Smooth muscle cell (in vitro differentiated cells): ENCODE results near the gene TRIM28. TPM values are rescaled to one million over a fixed set of nuclear protein-coding genes. Genes with fewer than 3 reads are reported as not detected.

Experiments used
- DNase-seq: peaks from one replicate; lab custom pipeline; 2025; ENCODE audit not compliant: unreplicated experiment; lab: John Stamatoyannopoulos, UW
- H2AFZ ChIP-seq: fragments of 200-600 bp; sonication (generic); 2 replicates; pipeline ENCODE4 v1.6.0; 2016; ENCODE audit warnings: antibody characterized with exemption, low read depth, mild to moderate bottlenecking
- H3F3A ChIP-seq: fragments of 200-600 bp; sonication (generic); 2 replicates; pipeline ENCODE4 v1.6.0; 2017; ENCODE audit warnings: antibody characterized with exemption, low read depth
- H3K27ac ChIP-seq: fragments of 200-600 bp; sonication (generic); 2 replicates; pipeline ENCODE4 v1.5.1; 2016; ENCODE audit warnings: low read depth, mild to moderate bottlenecking
- H3K27me3 ChIP-seq: fragments of 200-600 bp; sonication (generic); 2 replicates; pipeline ENCODE4 v1.6.1; 2016; ENCODE audit warnings: low read depth, mild to moderate bottlenecking
- H3K36me3 ChIP-seq: fragments of 200-600 bp; sonication (generic); 2 replicates; pipeline ENCODE4 v1.5.1; 2016; ENCODE audit warnings: low read depth
- H3K4me1 ChIP-seq: fragments of 200-600 bp; sonication (generic); 2 replicates; pipeline ENCODE4 v1.5.1; 2016; ENCODE audit warnings: low read depth
- H3K4me2 ChIP-seq: fragments of 200-600 bp; sonication (generic); 2 replicates; pipeline ENCODE4 v1.6.0; 2016; ENCODE audit warnings: mild to moderate bottlenecking
- H3K4me3 ChIP-seq: fragments of 200-600 bp; sonication (generic); 2 replicates; pipeline ENCODE4 v1.5.1; 2016; ENCODE audit warnings: mild to moderate bottlenecking
- H3K79me2 ChIP-seq: fragments of 200-600 bp; sonication (generic); 2 replicates; pipeline ENCODE4 v1.6.0; 2016; ENCODE audit warnings: low read depth, mild to moderate bottlenecking
- H3K9ac ChIP-seq: fragments of 200-600 bp; sonication (generic); 2 replicates; pipeline ENCODE4 v1.6.0; 2016; ENCODE audit warnings: low read depth
- H3K9me3 ChIP-seq: fragments of 200-600 bp; sonication (generic); replicated peaks from 2 replicates; pipeline ENCODE4 v1.5.1; 2016; ENCODE audit warnings: low read depth
- H4K20me1 ChIP-seq: fragments of 200-600 bp; sonication (generic); 2 replicates; pipeline ENCODE4 v1.6.0; 2016; ENCODE audit warnings: low read depth
- WGBS: methylation state at CpG from one replicate; pipeline ENCODE4 v1.1.7; 2016; ENCODE audit warnings: low lambda C conversion rate; 5-methylcytosine and 5-hydroxymethylcytosine counted together
- polyA plus RNA-seq: library from polyadenylated mRNA; unstranded; fragments of >200 nt; fragmentation: Nextera tagmentation; extraction: Ambion mirVana; gene quantifications from 2 replicates; pipeline ENCODE4 v1.2.1, GENCODE V29; 2016
- total RNA-seq: library from RNA; depleted of rRNA; stranded (reverse); fragments of >200 nt; gene quantifications from 2 replicates; pipeline ENCODE4 v1.2.3, GENCODE V29; 2014
- TF ChIP-seq, protein P1 (sequence below): fragments of 200-600 bp; sonication (generic); IDR thresholded peaks from 2 replicates; pipeline ENCODE4 v1.5.1; 2017; ENCODE audit warnings: borderline replicate concordance, mild to moderate bottlenecking, antibody characterized with exemption; ENCODE audit not compliant: insufficient read depth, poor library complexity, severe bottlenecking

The TRIM28 gene
- total and polyA plus RNA-seq, 2 experiments from 2014 or later, result 148 to 178 TPM

DNA sequence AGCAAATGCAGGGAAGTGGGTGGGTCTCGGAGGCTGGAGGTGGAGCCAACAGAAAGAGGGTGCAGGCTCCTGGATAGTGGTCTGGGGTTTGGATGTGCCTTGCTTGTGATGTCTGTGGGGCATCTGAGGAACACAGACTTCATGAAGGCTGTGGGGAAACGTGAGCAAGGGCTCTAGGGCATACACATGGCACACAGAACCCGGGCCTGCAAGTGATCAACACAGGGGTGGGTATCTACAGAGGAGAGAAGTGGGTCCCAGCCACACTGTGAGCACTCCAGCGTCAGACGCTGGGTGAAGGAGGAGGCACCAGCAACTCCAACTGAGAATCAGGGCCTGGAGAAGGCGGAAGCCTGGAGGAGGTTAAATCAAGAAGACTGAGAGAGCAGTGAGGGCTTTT is 20.0 kb downstream of the TRIM28 start:
- Histone ChIP-seq H3K4me1 (peaks cover 6% of the 10 kb centered on the region), H3K36me3 (no peaks in the 10 kb centered on the region), H3K9me3 (no peaks in the 10 kb centered on the region), H4K20me1 (peaks cover 6% of the 10 kb centered on the region), H2AFZ (no peak overlapping the region), H3K4me2 (no peak overlapping the region), H3K27ac (no peak overlapping the region), H3K79me2 (no peaks in the 10 kb centered on the region), H3K9ac (no peak overlapping the region), H3K4me3 (no peak overlapping the region), H3F3A (peaks cover 10% of the 10 kb centered on the region), H3K27me3 (no peaks in the 10 kb centered on the region)
- TF ChIP-seq, protein P1, sequence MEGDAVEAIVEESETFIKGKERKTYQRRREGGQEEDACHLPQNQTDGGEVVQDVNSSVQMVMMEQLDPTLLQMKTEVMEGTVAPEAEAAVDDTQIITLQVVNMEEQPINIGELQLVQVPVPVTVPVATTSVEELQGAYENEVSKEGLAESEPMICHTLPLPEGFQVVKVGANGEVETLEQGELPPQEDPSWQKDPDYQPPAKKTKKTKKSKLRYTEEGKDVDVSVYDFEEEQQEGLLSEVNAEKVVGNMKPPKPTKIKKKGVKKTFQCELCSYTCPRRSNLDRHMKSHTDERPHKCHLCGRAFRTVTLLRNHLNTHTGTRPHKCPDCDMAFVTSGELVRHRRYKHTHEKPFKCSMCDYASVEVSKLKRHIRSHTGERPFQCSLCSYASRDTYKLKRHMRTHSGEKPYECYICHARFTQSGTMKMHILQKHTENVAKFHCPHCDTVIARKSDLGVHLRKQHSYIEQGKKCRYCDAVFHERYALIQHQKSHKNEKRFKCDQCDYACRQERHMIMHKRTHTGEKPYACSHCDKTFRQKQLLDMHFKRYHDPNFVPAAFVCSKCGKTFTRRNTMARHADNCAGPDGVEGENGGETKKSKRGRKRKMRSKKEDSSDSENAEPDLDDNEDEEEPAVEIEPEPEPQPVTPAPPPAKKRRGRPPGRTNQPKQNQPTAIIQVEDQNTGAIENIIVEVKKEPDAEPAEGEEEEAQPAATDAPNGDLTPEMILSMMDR, result no peak
- no peak for DNase-seq
- WGBS, result 88% methylated on average over 6 of the region's 6 CpGs

DNA sequence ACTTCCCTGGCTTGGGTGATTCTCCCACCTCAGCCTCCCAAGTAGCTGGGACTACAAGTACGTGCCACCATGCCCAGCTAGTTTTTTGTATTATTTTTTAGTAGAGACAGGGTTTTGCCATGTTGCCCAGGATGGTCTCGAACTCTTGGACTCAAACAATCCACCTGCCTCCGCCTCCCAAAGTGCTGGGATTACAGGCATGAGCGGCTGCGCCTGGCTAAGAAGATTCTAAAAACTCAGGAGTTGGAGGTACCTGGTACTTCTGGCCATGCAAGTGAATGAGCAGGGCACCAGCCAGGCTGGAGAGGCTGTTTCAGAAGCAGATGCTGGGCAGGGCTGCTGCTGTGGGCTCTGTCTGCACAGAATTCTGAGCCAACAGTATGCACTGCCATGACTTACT is 23.1 kb downstream of the TRIM28 start:
- no peaks in the 10 kb centered on the region for H3K36me3 ChIP-seq
- no peak overlapping the region for H3K9ac ChIP-seq
- peaks cover 1% of the 10 kb centered on the region for H3K79me2 ChIP-seq
- H3F3A ChIP-seq, result peaks cover 10% of the 10 kb centered on the region
- H3K9me3 ChIP-seq, result no peaks in the 10 kb centered on the region
- DNase-seq, result no peak
- 96% methylated on average over 5 of the region's 5 CpGs for WGBS
- TF ChIP-seq, protein P1, result no peak
- H3K27ac ChIP-seq, result no peak overlapping the region
- H3K4me3 ChIP-seq, result no peak overlapping the region
- H3K4me1 ChIP-seq, result no peaks in the 10 kb centered on the region
- no peak overlapping the region for H2AFZ ChIP-seq
- H3K27me3 ChIP-seq, result no peaks in the 10 kb centered on the region
- H3K4me2 ChIP-seq, result no peak overlapping the region
- peaks cover 6% of the 10 kb centered on the region for H4K20me1 ChIP-seq

DNA sequence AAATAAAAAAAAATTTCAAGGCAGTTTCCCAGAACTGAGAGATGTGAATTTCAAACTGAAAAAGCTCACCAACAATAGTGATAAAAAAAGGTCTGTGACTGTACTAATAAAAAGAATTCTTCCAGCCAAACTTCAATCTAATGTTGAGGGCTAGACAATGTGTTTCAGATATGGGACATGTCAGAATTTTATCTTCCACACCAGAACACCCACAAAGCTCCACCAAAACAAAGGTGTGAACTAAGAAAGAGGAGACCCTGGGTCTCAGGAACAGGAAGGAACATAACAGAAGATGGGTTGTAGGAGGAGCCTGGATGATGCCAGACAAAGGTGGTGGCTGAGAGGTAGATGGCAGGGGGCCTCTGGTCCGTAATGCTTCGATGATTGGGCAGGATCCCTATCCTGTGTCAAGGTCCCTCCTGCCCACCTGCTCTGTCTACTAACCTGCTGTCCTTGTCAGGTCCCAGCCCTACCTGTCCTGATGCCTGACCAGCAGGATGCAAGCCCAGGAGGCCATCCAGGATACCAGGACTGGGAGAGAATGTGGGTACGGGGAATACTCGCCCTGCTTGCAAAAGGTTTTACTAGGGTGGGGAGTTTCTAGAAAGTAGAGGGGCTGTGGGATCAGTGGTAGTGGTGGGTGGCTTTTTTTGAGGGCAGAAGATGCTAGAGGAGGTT is 24.7 kb downstream of the TRIM28 start:
- Histone ChIP-seq H3K4me1 (peaks cover 4% of the 10 kb centered on the region), H4K20me1 (no peaks in the 10 kb centered on the region), H3K27me3 (no peaks in the 10 kb centered on the region), H3K79me2 (peaks cover 3% of the 10 kb centered on the region), H3K36me3 (no peaks in the 10 kb centered on the region), H3F3A (peaks cover 10% of the 10 kb centered on the region), H3K27ac (no peak overlapping the region), H3K9ac (no peak overlapping the region), H3K4me3 (no peak overlapping the region), H3K4me2 (no peak overlapping the region), H2AFZ (no peak overlapping the region), H3K9me3 (no peaks in the 10 kb centered on the region)
- no peak for DNase-seq
- 90% methylated on average over 4 of the region's 4 CpGs for WGBS
- TF ChIP-seq, protein P1, result no peak

DNA sequence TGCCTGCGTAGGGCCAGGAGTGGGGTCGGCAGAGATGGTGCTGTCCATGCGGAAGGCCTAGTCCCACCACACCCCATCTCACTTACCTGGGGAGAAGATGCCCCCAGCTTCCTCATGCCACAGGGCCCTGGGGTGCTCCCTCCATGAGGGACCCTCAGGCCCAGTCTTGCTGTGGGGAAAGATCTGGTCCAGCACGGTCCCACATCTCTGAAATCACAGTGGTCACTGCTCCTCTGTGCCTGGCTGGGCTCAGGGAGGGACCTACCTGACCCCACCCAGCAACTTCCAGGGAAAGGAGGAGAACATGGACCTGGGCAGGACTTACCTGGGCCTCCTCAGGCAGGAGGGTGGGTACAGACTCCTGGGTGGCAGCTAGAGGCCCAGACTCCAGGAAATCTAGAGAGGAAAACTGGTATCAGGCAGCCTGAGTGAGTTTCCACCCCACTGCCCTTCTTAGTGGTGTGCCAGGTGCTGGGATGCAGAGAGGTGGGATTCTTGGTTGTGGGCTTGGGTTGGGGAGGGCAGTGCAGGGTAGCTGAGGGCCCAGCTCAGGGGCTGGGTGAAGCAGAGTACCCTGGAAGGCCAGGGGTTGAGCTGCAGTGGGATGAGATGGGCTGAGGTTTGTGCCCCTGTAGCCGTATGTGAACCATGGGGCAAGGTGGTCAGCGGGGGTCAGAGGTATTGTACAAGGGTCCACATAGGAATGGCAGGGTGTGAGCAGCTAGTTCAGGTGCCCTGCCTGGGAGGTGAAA is 25.5 kb downstream of the TRIM28 start:
- H3K36me3 ChIP-seq, result no peaks in the 10 kb centered on the region
- no peak for DNase-seq
- no peak overlapping the region for H3K4me2 ChIP-seq
- H3K27me3 ChIP-seq, result no peaks in the 10 kb centered on the region
- WGBS, result 100% methylated on average over 5 of the region's 6 CpGs
- H3K4me3 ChIP-seq, result no peak overlapping the region
- no peaks in the 10 kb centered on the region for H4K20me1 ChIP-seq
- H3F3A ChIP-seq, result peaks cover 8% of the 10 kb centered on the region
- H3K27ac ChIP-seq, result no peak overlapping the region
- TF ChIP-seq, protein P1, result no peak
- H3K9me3 ChIP-seq, result no peaks in the 10 kb centered on the region
- no peak overlapping the region for H3K9ac ChIP-seq
- H3K4me1 ChIP-seq, result peaks cover 10% of the 10 kb centered on the region
- no peak overlapping the region for H2AFZ ChIP-seq
- peaks cover 3% of the 10 kb centered on the region for H3K79me2 ChIP-seq
